ENCODE data around the gene PPARG.

PPARG gene

GRCh38 chr3:12318758-12319621, 30.1 kb downstream of the PPARG start:
- Histone ChIP-seq H3K27ac (ENCODE audit: low read length) (no peak overlapping the region), H3K9me2 (replicated peaks; ENCODE audit: insufficient read depth, low read length) (no peaks in the 10 kb centered on the region), H2AFZ (ENCODE audit: low read length) (no peak overlapping the region), H3K36me3 (replicated peaks; ENCODE audit: insufficient read depth, low read length) (no peaks in the 10 kb centered on the region), H3K4me2 (ENCODE audit: low read depth, low read length) (no peak overlapping the region), H3K4me3 (ENCODE audit: low read length) (no peak overlapping the region), H3K4me1 (ENCODE audit: low read length) (no peaks in the 10 kb centered on the region), H4K20me1 (ENCODE audit: insufficient read depth, low read length) (no peaks in the 10 kb centered on the region), H3K9me3 (replicated peaks; ENCODE audit: insufficient read depth, low read length) (no peaks in the 10 kb centered on the region), H3K9ac (ENCODE audit: low read length) (no peak overlapping the region), H3K79me2 (ENCODE audit: low read length) (no peaks in the 10 kb centered on the region), H3F3A (ENCODE audit: insufficient read depth, low read length) (no peaks in the 10 kb centered on the region), H3K27me3 (replicated peaks; ENCODE audit: insufficient read depth, low read length) (no peaks in the 10 kb centered on the region)
- no peak for TF ChIP-seq EZH2phosphoT487 (IDR thresholded peaks at IDR 0.05; ENCODE audit: low read length)
- TF ChIP-seq EZH2 (optimal IDR thresholded peaks at IDR 0.05; ENCODE audit: low read depth, low read length): no peak
- TF ChIP-seq CTCF (IDR thresholded peaks at IDR 0.05; ENCODE audit: low read length): no peak
- no peak for DNase-seq

GRCh38 chr3:12321015-12321414, 32.1 kb downstream of the PPARG start:
- Histone ChIP-seq H2AFZ (ENCODE audit: low read length) (no peak overlapping the region), H3K27me3 (replicated peaks; ENCODE audit: insufficient read depth, low read length) (no peaks in the 10 kb centered on the region), H3K4me3 (ENCODE audit: low read length) (no peak overlapping the region), H3K79me2 (ENCODE audit: low read length) (no peaks in the 10 kb centered on the region), H4K20me1 (ENCODE audit: insufficient read depth, low read length) (no peaks in the 10 kb centered on the region), H3K27ac (ENCODE audit: low read length) (no peak overlapping the region), H3K9me3 (replicated peaks; ENCODE audit: insufficient read depth, low read length) (no peaks in the 10 kb centered on the region), H3K36me3 (replicated peaks; ENCODE audit: insufficient read depth, low read length) (no peaks in the 10 kb centered on the region), H3K4me2 (ENCODE audit: low read depth, low read length) (no peak overlapping the region), H3K9me2 (replicated peaks; ENCODE audit: insufficient read depth, low read length) (no peaks in the 10 kb centered on the region), H3F3A (ENCODE audit: insufficient read depth, low read length) (no peaks in the 10 kb centered on the region), H3K4me1 (ENCODE audit: low read length) (no peaks in the 10 kb centered on the region), H3K9ac (ENCODE audit: low read length) (no peak overlapping the region)
- no peak for TF ChIP-seq EZH2 (optimal IDR thresholded peaks at IDR 0.05; ENCODE audit: low read depth, low read length)
- TF ChIP-seq EZH2phosphoT487 (IDR thresholded peaks at IDR 0.05; ENCODE audit: low read length): no peak
- DNase-seq: no peak

GRCh38 chr3:12323237-12323636, 34.4 kb downstream of the PPARG start:
- no peaks in the 10 kb centered on the region for H3K9me2 ChIP-seq (replicated peaks; ENCODE audit: insufficient read depth, low read length)
- no peak for TF ChIP-seq EZH2 (optimal IDR thresholded peaks at IDR 0.05; ENCODE audit: low read depth, low read length)
- no peak for TF ChIP-seq EZH2phosphoT487 (IDR thresholded peaks at IDR 0.05; ENCODE audit: low read length)
- no peak for TF ChIP-seq CTCF (IDR thresholded peaks at IDR 0.05; ENCODE audit: low read length)
- no peak for DNase-seq
- H4K20me1 ChIP-seq (ENCODE audit: insufficient read depth, low read length): no peaks in the 10 kb centered on the region
- no peaks in the 10 kb centered on the region for H3K36me3 ChIP-seq (replicated peaks; ENCODE audit: insufficient read depth, low read length)
- H3K27ac ChIP-seq (ENCODE audit: low read length): no peak overlapping the region
- H3K9me3 ChIP-seq (replicated peaks; ENCODE audit: insufficient read depth, low read length): no peaks in the 10 kb centered on the region
- no peaks in the 10 kb centered on the region for H3F3A ChIP-seq (ENCODE audit: insufficient read depth, low read length)
- H3K4me3 ChIP-seq (ENCODE audit: low read length): no peak overlapping the region
- H3K9ac ChIP-seq (ENCODE audit: low read length): no peak overlapping the region
- H2AFZ ChIP-seq (ENCODE audit: low read length): no peak overlapping the region
- H3K4me2 ChIP-seq (ENCODE audit: low read depth, low read length): no peak overlapping the region
- H3K4me1 ChIP-seq (ENCODE audit: low read length): no peaks in the 10 kb centered on the region
- no peaks in the 10 kb centered on the region for H3K79me2 ChIP-seq (ENCODE audit: low read length)
- no peaks in the 10 kb centered on the region for H3K27me3 ChIP-seq (replicated peaks; ENCODE audit: insufficient read depth, low read length)

Measured in MM.1S (cell line).